HepG2 (cell line): ENCODE data around the gene TMC8. TPM values are rescaled to one million over a fixed set of nuclear protein-coding genes. Genes with fewer than 3 reads are reported as not detected.

Source experiments
- ATAC-seq: fragments of 200-7000 bp; cut with Tn5 transposase; 3 replicates; pipeline ENCODE4 v1.9.1; 2020; ENCODE audit warnings: mild to moderate bottlenecking, moderate library complexity
- BruUV-seq: library from RNA; stranded (reverse); fragments of 400-500 nt; replicated peaks from 2 replicates; lab custom pipeline; 2021; lab: Mats Ljungman, UMichigan
- CTCF ChIA-PET: fragments of 300-600 bp; formaldehyde crosslinking; extraction: SDS; loops from one replicate; lab custom pipeline; 2021; ENCODE audit warnings: low total read pairs, inconsistent platforms, low intra/inter-chr PET ratio; lab: Yijun Ruan, JAX
- POLR2A ChIA-PET: fragments of 350-600 bp; sonication (Branson Sonifier 250); formaldehyde crosslinking; loops from one replicate; lab custom pipeline; 2020; ENCODE audit warnings: antibody characterized with exemption, inconsistent platforms; lab: Yijun Ruan, JAX
- DNase-seq: peaks from one replicate; pipeline ENCODE4 v3.0.0-alpha.2; 2015; ENCODE audit warnings: low spot score
- FAIRE-seq: peaks from 3 replicates; lab custom pipeline; 2011; peaks lifted over from hg19 to GRCh38; lab: Jason Lieb, UNC
- H2AFZ ChIP-seq: one replicate; pipeline ENCODE4 v1.6.1; 2011; ENCODE audit warnings: low read length, inconsistent platforms
- H3K27ac ChIP-seq: fragments of 300-600 bp; 3 replicates; pipeline ENCODE4 v1.8.0; 2011; ENCODE audit warnings: mixed run types, mild to moderate bottlenecking, mixed read lengths, low read length, inconsistent platforms; ENCODE audit not compliant: insufficient read depth; ENCODE audit errors: extremely low read length
- H3K27me3 ChIP-seq, 2 experiments: fragments of 200-600 bp in 1 of 2; 2 replicates in 1 of 2; 3 replicates in 1 of 2; pipeline versions ENCODE4 v1.6.0 to v1.8.0; 2011; ENCODE audit warnings: low read length in 2 of 2, mild to moderate bottlenecking in 2 of 2, moderate library complexity in 2 of 2, inconsistent platforms in 1 of 2; ENCODE audit not compliant: insufficient read depth in 2 of 2, control insufficient read depth in 1 of 2
- H3K36me3 ChIP-seq, 2 experiments: fragments of 200-600 bp in 1 of 2; replicated peaks in 1 of 2; 2 replicates in 1 of 2; 3 replicates in 1 of 2; pipeline versions ENCODE4 v1.5.1 to v1.8.0; 2011; ENCODE audit warnings: low read length in 2 of 2, inconsistent platforms in 1 of 2; ENCODE audit not compliant: insufficient read depth in 2 of 2, control insufficient read depth in 1 of 2
- H3K4me1 ChIP-seq: 2 replicates; pipeline ENCODE4 v1.5.1; 2012; ENCODE audit warnings: low read length, inconsistent platforms; ENCODE audit not compliant: insufficient read depth
- H3K4me2 ChIP-seq: 2 replicates; pipeline ENCODE4 v1.6.0; 2011; ENCODE audit warnings: low read depth, low read length, inconsistent platforms
- H3K4me3 ChIP-seq, 3 experiments: fragments of 200-600 bp in 1 of 3; sonication (generic), shearing (Covaris generic) in 1 of 3; replicated peaks in 1 of 3; 2 replicates each; pipeline ENCODE4 v1.5.1; 2011 to 2016; ENCODE audit warnings: low read length in 3 of 3, inconsistent platforms in 2 of 3, low read depth in 2 of 3, mild to moderate bottlenecking in 2 of 3, control low read depth in 1 of 3, mixed read lengths in 1 of 3; ENCODE audit not compliant: insufficient read depth in 1 of 3
- H3K79me2 ChIP-seq: one replicate; pipeline ENCODE4 v1.6.1; 2011; ENCODE audit warnings: low read length, inconsistent platforms; ENCODE audit not compliant: insufficient read depth
- H3K9ac ChIP-seq: 2 replicates; pipeline ENCODE4 v1.6.0; 2011; ENCODE audit warnings: mild to moderate bottlenecking, low read depth, low read length, inconsistent platforms; ENCODE audit not compliant: insufficient read depth
- H3K9me3 ChIP-seq: 2 replicates; pipeline ENCODE4 v1.5.1; 2012; ENCODE audit warnings: mild to moderate bottlenecking, low read length
- H4K20me1 ChIP-seq: 2 replicates; pipeline ENCODE4 v1.6.0; 2011; ENCODE audit warnings: inconsistent platforms, mild to moderate bottlenecking, low read length, moderate library complexity; ENCODE audit not compliant: insufficient read depth
- CCDC6 ChIP-seq: sonication (generic); formaldehyde crosslinking; IDR thresholded peaks from 2 replicates; pipeline ENCODE4 v1.8.1; 2022; ENCODE audit warnings: mild to moderate bottlenecking, missing genetic modification reagents, moderate library complexity
- HHEX ChIP-seq: IDR thresholded peaks from 2 replicates; pipeline ENCODE4 v1.6.1; 2016; ENCODE audit warnings: control low read depth
- HNRNPL ChIP-seq: fragments of 200-400 bp; formaldehyde crosslinking; IDR thresholded peaks from 2 replicates; pipeline ENCODE4 v1.6.1; 2017; ENCODE audit warnings: mild to moderate bottlenecking, low read depth, low read length
- KAT8 ChIP-seq: IDR thresholded peaks from 2 replicates; pipeline ENCODE4 v1.6.1; 2016; ENCODE audit warnings: missing genetic modification reagents, missing compliant biosample characterization
- MEIS2 ChIP-seq: sonication (generic); formaldehyde crosslinking; IDR thresholded peaks from 2 replicates; pipeline ENCODE4 v1.9.0; 2021; ENCODE audit warnings: mild to moderate bottlenecking, missing genetic modification reagents
- PBX2 ChIP-seq: IDR thresholded peaks from 2 replicates; pipeline ENCODE4 v1.6.1; 2016; ENCODE audit warnings: control low read depth
- SKI ChIP-seq: fragments of 450-650 bp; IDR thresholded peaks from one replicate; pipeline ENCODE4 v1.6.1; 2018; ENCODE audit warnings: mild to moderate bottlenecking; ENCODE audit not compliant: partially characterized antibody
- SNAI1 ChIP-seq: sonication (generic); formaldehyde crosslinking; IDR thresholded peaks from 2 replicates; pipeline ENCODE4 v1.5.0; 2020; ENCODE audit warnings: mild to moderate bottlenecking, missing genetic modification reagents, borderline replicate concordance
- SRF ChIP-seq: IDR thresholded peaks from 2 replicates; pipeline ENCODE4 v1.6.1; 2011; ENCODE audit warnings: mild to moderate bottlenecking, low read depth, low read length, moderate library complexity
- TBX2 ChIP-seq: sonication (generic); formaldehyde crosslinking; IDR thresholded peaks from 2 replicates; pipeline ENCODE4 v1.5.0; 2020; ENCODE audit warnings: missing genetic modification reagents, mild to moderate bottlenecking, borderline replicate concordance
- TCF7 ChIP-seq: sonication (generic); IDR thresholded peaks from 2 replicates; pipeline ENCODE4 v1.6.1; 2016; ENCODE audit warnings: antibody characterized with exemption, low read depth
- TSC22D2 ChIP-seq: sonication (generic); formaldehyde crosslinking; IDR thresholded peaks from 2 replicates; pipeline ENCODE4 v1.5.1; 2020; ENCODE audit warnings: missing genetic modification reagents, mild to moderate bottlenecking, borderline replicate concordance
- ZFY ChIP-seq: sonication (generic); formaldehyde crosslinking; IDR thresholded peaks from 2 replicates; pipeline ENCODE4 v1.4.0; 2020; ENCODE audit warnings: missing genetic modification reagents
- ZNF547 ChIP-seq: sonication (generic); formaldehyde crosslinking; IDR thresholded peaks from 2 replicates; pipeline ENCODE4 v1.5.1; 2020; ENCODE audit warnings: mild to moderate bottlenecking, missing genetic modification reagents
- ZNF609 ChIP-seq: sonication (generic); formaldehyde crosslinking; IDR thresholded peaks from 2 replicates; pipeline ENCODE4 v1.4.0; 2020; ENCODE audit warnings: mild to moderate bottlenecking, missing genetic modification reagents, borderline replicate concordance
- WGBS: methylation state at CpG from one replicate; pipeline ENCODE4 v1.1.6; 2017; ENCODE audit warnings: low lambda C conversion rate; 5-methylcytosine and 5-hydroxymethylcytosine counted together
- in situ Hi-C: cut with HindIII; loops from 2 replicates; pipeline ENCODE4 v1.10.0; 2017; ENCODE audit warnings: low pct_unique_long_range_greater_than_20kb; ENCODE audit not compliant: extremely low pct_ligation_motif_present
- intact Hi-C: fragments of 100-400 bp; cut with micrococcal nuclease; formaldehyde crosslinking; loops from one replicate; pipeline ENCODE4 v1.10.0; 2022; ENCODE audit not compliant: unreplicated experiment
- polyA plus RNA-seq, 8 experiments: library from polyadenylated mRNA; depleted of rRNA in 3 of 8; stranded (reverse) in 7 of 8; unstranded in 1 of 8; fragments of >200 nt; fragmentation: Illumina TruSeq in 4 of 8; extraction: Trizol in 4 of 8; gene quantifications; 2 replicates each; pipeline versions ENCODE4 v1.2.1 to v1.2.3, GENCODE V29; 2011 to 2016; ENCODE audit warnings: low read depth in 4 of 8, missing spikeins in 1 of 8, mixed read lengths in 1 of 8; ENCODE audit not compliant: insufficient read depth in 1 of 8
- total RNA-seq, 5 experiments: library from RNA; depleted of rRNA; stranded (reverse); fragments of >200 nt; fragmentation: Illumina TruSeq; extraction: Trizol; gene quantifications; 2 replicates each; pipeline ENCODE4 v1.2.3, GENCODE V29; 2016; ENCODE audit warnings: low read depth in 1 of 5
- TF ChIP-seq, protein P1 (sequence below): fragments of 450-650 bp; IDR thresholded peaks from 2 replicates; pipeline ENCODE4 v1.6.1; 2016

Gene TMC8
- total and polyA plus RNA-seq, 2 of the 13 experiments (the other 11 are each of a cell fraction or from before 2014, with no cell fraction given): 0.53 to 7.8 TPM

- TF ChIP-seq TCF7 (no peak), HHEX (CRISPR knock-in tag) (no peak), SKI (no peak), SNAI1 (no peak), ZNF547 (CRISPR knock-in tag) (peak; percentile 10; the same call in 1 of the 2 replicates), KAT8 (no peak), TSC22D2 (CRISPR knock-in tag) (no peak), CCDC6 (CRISPR knock-in tag) (peak; percentile 29; the same call in 1 of the 2 replicates), MEIS2 (no peak)
- TF ChIP-seq, all 625 proteins: peak for 5
These were observed 2.2 kb downstream of the TMC8 start (continued) for GRCh38 chr17:78132767-78133178.

DNA sequence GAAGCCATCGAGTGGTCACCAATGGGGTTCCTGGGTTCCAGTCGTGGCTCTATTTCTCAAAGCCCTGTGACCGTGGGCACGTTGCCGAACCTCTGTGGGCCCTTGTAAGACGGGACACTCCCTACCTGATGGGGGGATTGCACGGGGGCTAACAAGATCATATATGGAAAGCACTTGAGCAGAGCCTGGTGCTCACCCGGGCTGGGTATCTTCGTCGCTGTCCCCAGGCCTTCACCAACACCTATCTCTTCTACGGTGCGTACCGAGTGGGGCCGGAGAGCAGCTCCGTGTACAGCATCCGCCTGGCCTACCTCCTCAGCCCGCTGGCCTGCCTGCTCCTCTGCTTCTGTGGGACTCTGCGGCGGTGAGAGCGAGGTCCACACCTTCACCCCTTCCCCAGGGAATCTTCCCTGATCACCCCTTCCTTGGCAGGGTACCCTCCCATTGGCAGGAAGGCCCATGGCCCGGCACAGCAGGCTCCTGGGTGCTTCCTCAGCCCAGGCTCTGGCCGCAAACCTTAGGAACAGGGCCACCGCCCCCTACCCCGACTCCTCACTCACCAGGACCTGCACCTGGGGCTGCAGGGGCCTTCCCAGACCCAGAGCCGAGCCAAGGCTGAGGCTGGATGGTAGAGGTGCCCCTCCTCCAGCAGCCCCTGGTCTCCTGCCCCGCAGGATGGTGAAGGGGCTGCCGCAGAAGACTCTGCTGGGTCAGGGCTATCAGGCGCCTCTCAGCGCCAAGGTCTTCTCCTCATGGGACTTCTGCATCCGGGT lies 2.8 kb downstream of the TMC8 start:
- Histone ChIP-seq H2AFZ (no peak overlapping the region), H3K79me2 (no peaks in the 10 kb centered on the region), H4K20me1 (no peaks in the 10 kb centered on the region), H3K4me2 (peak overlapping the region; percentile 29; the same call in 1 of the 2 replicates), H3K9me3 (no peaks in the 10 kb centered on the region), H3K27ac (no peak overlapping the region), H3K4me1 (peaks cover 89% of the 10 kb centered on the region), H3K36me3 (no peaks in the 10 kb centered on the region), H3K9ac (no peak overlapping the region), H3K27me3 (no peaks in the 10 kb centered on the region), H3K4me3 (no peak overlapping the region)
- WGBS: 68% methylated on average over 25 of the region's 30 CpGs
- ATAC-seq (no peak), DNase-seq (no peak), FAIRE-seq (no peak)
- CTCF ChIA-PET: interaction anchor here (1.3 to 2.3 kb wide), 2 partner anchors 16 to 21 kb away, joined by 11 to 17 read pairs; no protein-coding TSS in a partner anchor
- no TSS peak for BruUV-seq
- in situ Hi-C loops: no loop called here
- POLR2A ChIA-PET: interaction anchor here (0.7 kb wide), 1 partner anchor 175 kb away, joined by 3 read pairs; the partner anchor contains the start of gene TNRC6C
- intact Hi-C loops: no loop called here
- TF ChIP-seq TBX2 (CRISPR knock-in tag): no peak
- 0 out of 2 replicates have a peak, but pooled peaks have one; percentile 4 for TF ChIP-seq CCDC6 (CRISPR knock-in tag)
- TF ChIP-seq, protein P1, sequence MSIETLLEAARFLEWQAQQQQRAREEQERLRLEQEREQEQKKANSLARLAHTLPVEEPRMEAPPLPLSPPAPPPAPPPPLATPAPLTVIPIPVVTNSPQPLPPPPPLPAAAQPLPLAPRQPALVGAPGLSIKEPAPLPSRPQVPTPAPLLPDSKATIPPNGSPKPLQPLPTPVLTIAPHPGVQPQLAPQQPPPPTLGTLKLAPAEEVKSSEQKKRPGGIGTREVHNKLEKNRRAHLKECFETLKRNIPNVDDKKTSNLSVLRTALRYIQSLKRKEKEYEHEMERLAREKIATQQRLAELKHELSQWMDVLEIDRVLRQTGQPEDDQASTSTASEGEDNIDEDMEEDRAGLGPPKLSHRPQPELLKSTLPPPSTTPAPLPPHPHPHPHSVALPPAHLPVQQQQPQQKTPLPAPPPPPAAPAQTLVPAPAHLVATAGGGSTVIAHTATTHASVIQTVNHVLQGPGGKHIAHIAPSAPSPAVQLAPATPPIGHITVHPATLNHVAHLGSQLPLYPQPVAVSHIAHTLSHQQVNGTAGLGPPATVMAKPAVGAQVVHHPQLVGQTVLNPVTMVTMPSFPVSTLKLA: no peak
- TF ChIP-seq ZNF609: 0 out of 2 replicates have a peak, but pooled peaks have one; percentile 2
- no peak for TF ChIP-seq SRF
- TF ChIP-seq PBX2 (CRISPR knock-in tag): 0 out of 2 replicates have a peak, but pooled peaks have one; percentile 12
- 0 out of 2 replicates have a peak, but pooled peaks have one; percentile 37 for TF ChIP-seq HNRNPL
- TF ChIP-seq ZFY (CRISPR knock-in tag): 0 out of 2 replicates have a peak, but pooled peaks have one; percentile 15
